Stimulated activated naive CD8-positive, alpha-beta T cell treated with anti-CD3 and anti-CD28 coated beads, Interleukin-15, amount 100 ng/mL, for 72 hours (primary cell): ENCODE results near the gene FAM216B.
"Not testable (repeated sequence)": the region's sequence is repeated elsewhere in the genome, so short reads cannot be mapped to it uniquely, and the experiment has no call there.

Experiments used
- ATAC-seq: fragments of 150-1000 bp; cut with Tn5 transposase; 2 replicates; pipeline ENCODE4 v1.10.0; 2021; ENCODE audit warnings: mild to moderate bottlenecking, moderate library complexity
- DNase-seq, 2 donors: peaks; one replicate each; pipeline ENCODE4 v3.0.0; 2021 to 2022
- H3K27ac Mint-ChIP-seq, 2 donors: one replicate each; pipeline ENCODE4 v1.8.0; 2022; ENCODE audit warnings: mild to moderate bottlenecking in 2 of 2, mixed read lengths in 2 of 2, moderate library complexity in 2 of 2
- H3K27me3 Mint-ChIP-seq: one replicate; pipeline ENCODE4 v1.8.0; 2022; ENCODE audit warnings: mixed read lengths
- H3K4me1 Mint-ChIP-seq: one replicate; pipeline ENCODE4 v1.8.0; 2022; ENCODE audit warnings: mild to moderate bottlenecking, mixed read lengths
- H3K4me3 Mint-ChIP-seq, 2 donors: one replicate each; pipeline ENCODE4 v1.8.0; 2022; ENCODE audit warnings: mild to moderate bottlenecking in 2 of 2, mixed read lengths in 2 of 2, moderate library complexity in 1 of 2
- H3K9me3 Mint-ChIP-seq, 2 donors: one replicate each; pipeline ENCODE4 v1.8.0; 2022; ENCODE audit warnings: mixed read lengths in 2 of 2

Gene FAM216B

GRCh38 chr13:42803563-42804204 is 22.3 kb downstream of the FAM216B start:
- H3K27me3 Mint-ChIP-seq = no peaks in the 10 kb centered on the region
- no peak for ATAC-seq
- no peaks in the 10 kb centered on the region for H3K4me1 Mint-ChIP-seq
- H3K27ac Mint-ChIP-seq = no peak overlapping the region
- H3K4me3 Mint-ChIP-seq = no peak overlapping the region
- DNase-seq = no peak
- no peaks in the 10 kb centered on the region for H3K9me3 Mint-ChIP-seq

- Mint-ChIP-seq H3K9me3 (no peaks in the 10 kb centered on the region), H3K4me1 (no peaks in the 10 kb centered on the region), H3K27me3 (no peaks in the 10 kb centered on the region), H3K27ac (no peak overlapping the region), H3K4me3 (no peak overlapping the region)
- ATAC-seq (peak; percentile 44), DNase-seq (no peak)
These were observed 23.0 kb downstream of the FAM216B start for GRCh38 chr13:42804244-42804874.

GRCh38 chr13:42807241-42807640 is 25.9 kb downstream of the FAM216B start:
- H3K27me3 Mint-ChIP-seq = no peaks in the 10 kb centered on the region
- DNase-seq (peak in 1 of 2 donors; percentile 14), ATAC-seq (peak; percentile 65)
- H3K4me3 Mint-ChIP-seq = no peak overlapping the region
- H3K4me1 Mint-ChIP-seq = no peaks in the 10 kb centered on the region
- no peak overlapping the region for H3K27ac Mint-ChIP-seq
- no peaks in the 10 kb centered on the region for H3K9me3 Mint-ChIP-seq

- Mint-ChIP-seq H3K4me3 (no peak overlapping the region), H3K27me3 (peaks cover 2% of the 10 kb centered on the region), H3K27ac (no peak overlapping the region), H3K4me1 (no peaks in the 10 kb centered on the region), H3K9me3 (no peaks in the 10 kb centered on the region)
- no peak for ATAC-seq
- no peak for DNase-seq
These were observed 26.5 kb downstream of the FAM216B start for GRCh38 chr13:42807866-42808265.

- Mint-ChIP-seq H3K27me3 (peaks cover 8% of the 10 kb centered on the region), H3K27ac (no peak overlapping the region), H3K4me3 (no peak overlapping the region), H3K4me1 (no peaks in the 10 kb centered on the region), H3K9me3 (no peaks in the 10 kb centered on the region)
- ATAC-seq (peak; percentile 88), DNase-seq (no peak)
These were observed 27.1 kb downstream of the FAM216B start for GRCh38 chr13:42808341-42808940.

- ATAC-seq = no peak
- H3K27ac Mint-ChIP-seq = no peak overlapping the region
- H3K9me3 Mint-ChIP-seq = peaks cover 0 to under 1% of the 10 kb centered on the region in 2 donors
- no peak for DNase-seq
- H3K27me3 Mint-ChIP-seq = peaks cover 18% of the 10 kb centered on the region
- no peak overlapping the region for H3K4me3 Mint-ChIP-seq
- no peaks in the 10 kb centered on the region for H3K4me1 Mint-ChIP-seq
These were observed 30.9 kb downstream of the FAM216B start for GRCh38 chr13:42812316-42812715.

GRCh38 chr13:42814868-42815267 is 33.5 kb downstream of the FAM216B start:
- peaks cover 0 to 23% of the 10 kb centered on the region in 2 donors for H3K9me3 Mint-ChIP-seq
- ATAC-seq (no peak), DNase-seq (no peak)
- no peak overlapping the region for H3K27ac Mint-ChIP-seq
- H3K4me1 Mint-ChIP-seq = no peaks in the 10 kb centered on the region
- no peak overlapping the region for H3K4me3 Mint-ChIP-seq
- H3K27me3 Mint-ChIP-seq = peaks cover 43% of the 10 kb centered on the region

GRCh38 chr13:42815681-42816080 is 34.3 kb downstream of the FAM216B start:
- H3K9me3 Mint-ChIP-seq = peaks cover 0 to 23% of the 10 kb centered on the region in 2 donors
- no peak for DNase-seq
- no peak for ATAC-seq
- H3K27ac Mint-ChIP-seq = no peak overlapping the region
- H3K4me3 Mint-ChIP-seq = no peak overlapping the region
- H3K27me3 Mint-ChIP-seq = peaks cover 43% of the 10 kb centered on the region
- H3K4me1 Mint-ChIP-seq = no peaks in the 10 kb centered on the region

- H3K4me1 Mint-ChIP-seq = no peaks in the 10 kb centered on the region
- H3K27me3 Mint-ChIP-seq = peaks cover 47% of the 10 kb centered on the region
- H3K9me3 Mint-ChIP-seq = peaks cover 0 to 23% of the 10 kb centered on the region in 2 donors
- ATAC-seq (no peak), DNase-seq (no peak)
- no peak overlapping the region for H3K27ac Mint-ChIP-seq
- H3K4me3 Mint-ChIP-seq = no peak overlapping the region
These were observed 35.2 kb downstream of the FAM216B start for GRCh38 chr13:42816538-42816937.

GRCh38 chr13:42819687-42820086 is 38.3 kb downstream of the FAM216B start:
- H3K4me3 Mint-ChIP-seq, H3K4me1 Mint-ChIP-seq, DNase-seq, ATAC-seq, H3K27ac Mint-ChIP-seq: not testable (repeated sequence)
- Mint-ChIP-seq H3K9me3 (peaks cover 0 to 23% of the 10 kb centered on the region in 2 donors), H3K27me3 (peaks cover 57% of the 10 kb centered on the region)

- H3K4me1 Mint-ChIP-seq = no peaks in the 10 kb centered on the region
- H3K27ac Mint-ChIP-seq = no peak overlapping the region
- DNase-seq (no peak), ATAC-seq (no peak)
- peaks cover 0 to 23% of the 10 kb centered on the region in 2 donors for H3K9me3 Mint-ChIP-seq
- H3K27me3 Mint-ChIP-seq = peaks cover 64% of the 10 kb centered on the region
- H3K4me3 Mint-ChIP-seq = no peak overlapping the region
These were observed 39.1 kb downstream of the FAM216B start for GRCh38 chr13:42820451-42820850.

GRCh38 chr13:42821437-42821836 is 40.1 kb downstream of the FAM216B start:
- DNase-seq (no peak), ATAC-seq (no peak)
- no peaks in the 10 kb centered on the region for H3K4me1 Mint-ChIP-seq
- H3K27me3 Mint-ChIP-seq = peaks cover 58% of the 10 kb centered on the region
- H3K9me3 Mint-ChIP-seq = peaks cover 0 to 23% of the 10 kb centered on the region in 2 donors
- peak overlapping the region in 1 of 2 donors; percentile 34 for H3K27ac Mint-ChIP-seq
- H3K4me3 Mint-ChIP-seq = no peak overlapping the region

- no peak overlapping the region for H3K4me3 Mint-ChIP-seq
- no peaks in the 10 kb centered on the region for H3K27me3 Mint-ChIP-seq
- ATAC-seq = peak; percentile 48
- H3K27ac Mint-ChIP-seq = no peak overlapping the region
- H3K9me3 Mint-ChIP-seq = no peaks in the 10 kb centered on the region
- no peak for DNase-seq
- peaks cover 5% of the 10 kb centered on the region for H3K4me1 Mint-ChIP-seq
These were observed 51.1 kb downstream of the FAM216B start for GRCh38 chr13:42832341-42833096.

- H3K9me3 Mint-ChIP-seq = peaks cover 0 to 4% of the 10 kb centered on the region in 2 donors
- DNase-seq (no peak), ATAC-seq (no peak)
- H3K27ac Mint-ChIP-seq = no peak overlapping the region
- no peaks in the 10 kb centered on the region for H3K27me3 Mint-ChIP-seq
- H3K4me3 Mint-ChIP-seq = no peak overlapping the region
- peaks cover 5% of the 10 kb centered on the region for H3K4me1 Mint-ChIP-seq
These were observed 53.6 kb downstream of the FAM216B start for GRCh38 chr13:42834946-42835345.

- Mint-ChIP-seq H3K4me3 (no peak overlapping the region), H3K4me1 (peaks cover 3% of the 10 kb centered on the region), H3K9me3 (peaks cover 0 to 4% of the 10 kb centered on the region in 2 donors), H3K27me3 (no peaks in the 10 kb centered on the region), H3K27ac (no peak overlapping the region)
- no peak for ATAC-seq
- DNase-seq = no peak
These were observed 55.7 kb downstream of the FAM216B start for GRCh38 chr13:42836930-42837690.
